WTC11 (cell line): Measurements from ENCODE around the gene MAP1S. TPM values are rescaled to one million over a fixed set of nuclear protein-coding genes. Genes with fewer than 3 reads are reported as not detected.

Experiments used
- ATAC-seq: fragments of 200-7000 bp; cut with Tn5 transposase; 2 replicates; pipeline ENCODE4 v1.10.0; 2021; ENCODE audit warnings: mild to moderate bottlenecking, moderate library complexity
- CTCF ChIA-PET: fragments of 300-600 bp; sonication (Branson Sonifier 250); formaldehyde crosslinking; loops from one replicate; lab custom pipeline; 2021; ENCODE audit warnings: antibody characterized with exemption; lab: Charles Lee
- POLR2A ChIA-PET: fragments of 350-600 bp; sonication (Branson Sonifier 250); formaldehyde crosslinking; loops from one replicate; lab custom pipeline; 2021; ENCODE audit warnings: antibody characterized with exemption; lab: Charles Lee
- DNase-seq: peaks from one replicate; pipeline ENCODE4 v3.0.0; 2021; ENCODE audit warnings: low spot score
- H3K27ac Mint-ChIP-seq: 2 replicates; pipeline ENCODE4 v1.8.0; 2021; ENCODE audit warnings: mixed read lengths
- H3K27me3 Mint-ChIP-seq: 2 replicates; pipeline ENCODE4 v1.8.0; 2021; ENCODE audit warnings: low read depth, mild to moderate bottlenecking, moderate library complexity, mixed read lengths
- H3K36me3 Mint-ChIP-seq: 2 replicates; pipeline ENCODE4 v1.8.0; 2021; ENCODE audit warnings: mixed read lengths
- H3K4me1 Mint-ChIP-seq: 2 replicates; pipeline ENCODE4 v1.8.0; 2022; ENCODE audit warnings: mixed read lengths
- H3K4me3 Mint-ChIP-seq: 2 replicates; pipeline ENCODE4 v1.8.0; 2021; ENCODE audit warnings: mild to moderate bottlenecking, moderate library complexity, mixed read lengths
- H3K9me3 Mint-ChIP-seq: 2 replicates; pipeline ENCODE4 v1.8.0; 2021; ENCODE audit warnings: mixed read lengths
- ATF1 ChIP-seq: sonication (generic); formaldehyde crosslinking; IDR thresholded peaks from 2 replicates; pipeline ENCODE4 v1.8.1; 2023; ENCODE audit warnings: mild to moderate bottlenecking, moderate library complexity, missing genetic modification reagents
- E2F1 ChIP-seq: sonication (generic); formaldehyde crosslinking; IDR thresholded peaks from 2 replicates; pipeline ENCODE4 v1.8.0; 2022; ENCODE audit warnings: mild to moderate bottlenecking, missing genetic modification reagents
- EMX1 ChIP-seq: fragments of 250-450 bp; sonication (Bioruptor Pico); IDR thresholded peaks from 2 replicates; pipeline ENCODE4 v1.8.0; 2021; ENCODE audit warnings: mild to moderate bottlenecking
- ETV6 ChIP-seq: sonication (generic); formaldehyde crosslinking; IDR thresholded peaks from 2 replicates; pipeline ENCODE4 v1.8.1; 2022; ENCODE audit warnings: mild to moderate bottlenecking, missing genetic modification reagents
- FOXP1 ChIP-seq: sonication (generic); formaldehyde crosslinking; IDR thresholded peaks from 2 replicates; pipeline ENCODE4 v1.8.0; 2022; ENCODE audit warnings: missing genetic modification reagents, mild to moderate bottlenecking, moderate library complexity, borderline replicate concordance
- IRF2 ChIP-seq: sonication (generic); formaldehyde crosslinking; IDR thresholded peaks from 2 replicates; pipeline ENCODE4 v1.8.0; 2022; ENCODE audit warnings: low read depth, missing genetic modification reagents, borderline replicate concordance
- MAX ChIP-seq: sonication (generic); formaldehyde crosslinking; IDR thresholded peaks from 2 replicates; pipeline ENCODE4 v1.8.0; 2022; ENCODE audit warnings: mild to moderate bottlenecking, missing genetic modification reagents
- TCF7 ChIP-seq: sonication (generic); formaldehyde crosslinking; IDR thresholded peaks from 2 replicates; pipeline ENCODE4 v1.8.0; 2022; ENCODE audit warnings: mild to moderate bottlenecking, low read depth, missing genetic modification reagents, moderate library complexity
- USF1 ChIP-seq: sonication (generic); formaldehyde crosslinking; IDR thresholded peaks from 2 replicates; pipeline ENCODE4 v1.8.0; 2022; ENCODE audit warnings: mild to moderate bottlenecking, missing genetic modification reagents
- ZNF121 ChIP-seq: sonication (generic); formaldehyde crosslinking; IDR thresholded peaks from 2 replicates; pipeline ENCODE4 v1.8.0; 2023; ENCODE audit warnings: missing genetic modification reagents
- ZNF232 ChIP-seq: sonication (generic); formaldehyde crosslinking; IDR thresholded peaks from 2 replicates; pipeline ENCODE4 v1.8.0; 2022; ENCODE audit warnings: mild to moderate bottlenecking, missing genetic modification reagents
- total RNA-seq: library from RNA; stranded (reverse); gene quantifications from 3 replicates; pipeline ENCODE4 v1.2.3, GENCODE V29; 2021
- TF ChIP-seq, protein P1 (sequence below): sonication (generic); formaldehyde crosslinking; IDR thresholded peaks from 2 replicates; pipeline ENCODE4 v1.8.0; 2022; ENCODE audit warnings: missing genetic modification reagents
- TF ChIP-seq, protein P2 (sequence below): sonication (generic); formaldehyde crosslinking; IDR thresholded peaks from 2 replicates; pipeline ENCODE4 v1.8.1; 2023; ENCODE audit warnings: mild to moderate bottlenecking, missing genetic modification reagents
- TF ChIP-seq, protein P3 (sequence below): fragments of 250-450 bp; sonication (Bioruptor Pico); IDR thresholded peaks from 2 replicates; pipeline ENCODE4 v2.1.2; 2022; ENCODE audit warnings: mild to moderate bottlenecking, moderate library complexity

Gene MAP1S
- total RNA-seq, 1 experiment from 2014 or later, result 120 TPM

GRCh38 chr19:17676295-17676694 lies 43.0 kb upstream of the MAP1S start:
- H3K9me3 Mint-ChIP-seq, result peaks cover 6% of the 10 kb centered on the region
- no peak for DNase-seq
- ATAC-seq, result no peak
- ChIA-PET POLR2A (interaction anchor here (0.5 kb wide), 1 partner anchor 20 kb away, joined by 6 read pairs; no protein-coding TSS in a partner anchor), CTCF (interaction anchor here (0.8 to 2.3 kb wide), 5 partner anchors 10 to 222 kb away, joined by 4 to 6 read pairs (median 4); no protein-coding TSS in a partner anchor)
- TF ChIP-seq E2F1 (CRISPR knock-in tag), result no peak
- TF ChIP-seq FOXP1, result no peak
- TF ChIP-seq, protein P1, sequence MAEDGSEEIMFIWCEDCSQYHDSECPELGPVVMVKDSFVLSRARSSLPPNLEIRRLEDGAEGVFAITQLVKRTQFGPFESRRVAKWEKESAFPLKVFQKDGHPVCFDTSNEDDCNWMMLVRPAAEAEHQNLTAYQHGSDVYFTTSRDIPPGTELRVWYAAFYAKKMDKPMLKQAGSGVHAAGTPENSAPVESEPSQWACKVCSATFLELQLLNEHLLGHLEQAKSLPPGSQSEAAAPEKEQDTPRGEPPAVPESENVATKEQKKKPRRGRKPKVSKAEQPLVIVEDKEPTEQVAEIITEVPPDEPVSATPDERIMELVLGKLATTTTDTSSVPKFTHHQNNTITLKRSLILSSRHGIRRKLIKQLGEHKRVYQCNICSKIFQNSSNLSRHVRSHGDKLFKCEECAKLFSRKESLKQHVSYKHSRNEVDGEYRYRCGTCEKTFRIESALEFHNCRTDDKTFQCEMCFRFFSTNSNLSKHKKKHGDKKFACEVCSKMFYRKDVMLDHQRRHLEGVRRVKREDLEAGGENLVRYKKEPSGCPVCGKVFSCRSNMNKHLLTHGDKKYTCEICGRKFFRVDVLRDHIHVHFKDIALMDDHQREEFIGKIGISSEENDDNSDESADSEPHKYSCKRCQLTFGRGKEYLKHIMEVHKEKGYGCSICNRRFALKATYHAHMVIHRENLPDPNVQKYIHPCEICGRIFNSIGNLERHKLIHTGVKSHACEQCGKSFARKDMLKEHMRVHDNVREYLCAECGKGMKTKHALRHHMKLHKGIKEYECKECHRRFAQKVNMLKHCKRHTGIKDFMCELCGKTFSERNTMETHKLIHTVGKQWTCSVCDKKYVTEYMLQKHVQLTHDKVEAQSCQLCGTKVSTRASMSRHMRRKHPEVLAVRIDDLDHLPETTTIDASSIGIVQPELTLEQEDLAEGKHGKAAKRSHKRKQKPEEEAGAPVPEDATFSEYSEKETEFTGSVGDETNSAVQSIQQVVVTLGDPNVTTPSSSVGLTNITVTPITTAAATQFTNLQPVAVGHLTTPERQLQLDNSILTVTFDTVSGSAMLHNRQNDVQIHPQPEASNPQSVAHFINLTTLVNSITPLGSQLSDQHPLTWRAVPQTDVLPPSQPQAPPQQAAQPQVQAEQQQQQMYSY (CRISPR knock-in tag), result no peak
- TF ChIP-seq, protein P2, sequence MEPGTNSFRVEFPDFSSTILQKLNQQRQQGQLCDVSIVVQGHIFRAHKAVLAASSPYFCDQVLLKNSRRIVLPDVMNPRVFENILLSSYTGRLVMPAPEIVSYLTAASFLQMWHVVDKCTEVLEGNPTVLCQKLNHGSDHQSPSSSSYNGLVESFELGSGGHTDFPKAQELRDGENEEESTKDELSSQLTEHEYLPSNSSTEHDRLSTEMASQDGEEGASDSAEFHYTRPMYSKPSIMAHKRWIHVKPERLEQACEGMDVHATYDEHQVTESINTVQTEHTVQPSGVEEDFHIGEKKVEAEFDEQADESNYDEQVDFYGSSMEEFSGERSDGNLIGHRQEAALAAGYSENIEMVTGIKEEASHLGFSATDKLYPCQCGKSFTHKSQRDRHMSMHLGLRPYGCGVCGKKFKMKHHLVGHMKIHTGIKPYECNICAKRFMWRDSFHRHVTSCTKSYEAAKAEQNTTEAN, result no peak
- TF ChIP-seq MAX (CRISPR knock-in tag), result no peak
- no peak for TF ChIP-seq ETV6 (CRISPR knock-in tag)
- no peak for TF ChIP-seq EMX1
- TF ChIP-seq ATF1, result no peak
- no peak for TF ChIP-seq USF1 (CRISPR knock-in tag)
- TF ChIP-seq ZNF232 (CRISPR knock-in tag), result no peak
- peak overlapping the region; percentile 1; the same call in 1 of the 2 replicates for H3K27ac Mint-ChIP-seq
- H3K4me3 Mint-ChIP-seq, result no peak overlapping the region
- peaks cover 32% of the 10 kb centered on the region for H3K4me1 Mint-ChIP-seq
- peaks cover 11% of the 10 kb centered on the region for H3K36me3 Mint-ChIP-seq
- H3K27me3 Mint-ChIP-seq, result no peaks in the 10 kb centered on the region

DNA sequence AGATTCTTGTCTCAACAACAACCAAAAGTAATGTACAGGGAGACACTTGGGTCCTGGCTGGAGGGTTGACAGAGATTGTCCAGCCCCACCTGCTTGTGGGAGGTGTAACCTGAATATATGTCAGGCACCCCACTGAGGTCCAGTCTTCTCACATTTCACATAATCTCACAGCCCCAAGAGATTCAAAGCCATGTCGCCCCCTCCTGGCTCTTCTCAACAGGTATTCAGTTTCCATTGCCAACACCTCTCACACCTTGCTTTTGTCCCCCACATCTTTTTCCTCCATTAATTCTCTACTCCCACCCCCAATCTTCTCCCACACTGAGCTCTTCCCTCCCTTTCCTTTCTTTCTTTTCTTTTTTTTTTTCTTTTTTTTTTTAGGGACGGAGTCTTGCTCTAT lies 42.3 kb upstream of the MAP1S start:
- CTCF ChIA-PET, result interaction anchor here (0.6 to 2.9 kb wide), 12 partner anchors 9 to 557 kb away, joined by 3 to 11 read pairs (median 4); no protein-coding TSS in a partner anchor
- Mint-ChIP-seq H3K36me3 (peaks cover 8% of the 10 kb centered on the region), H3K4me1 (peaks cover 34% of the 10 kb centered on the region), H3K9me3 (peaks cover 4% of the 10 kb centered on the region), H3K27ac (no peak overlapping the region), H3K4me3 (no peak overlapping the region), H3K27me3 (no peaks in the 10 kb centered on the region)
- TF ChIP-seq IRF2 (CRISPR knock-in tag), result no peak
- TF ChIP-seq TCF7, result no peak
- TF ChIP-seq, protein P3, sequence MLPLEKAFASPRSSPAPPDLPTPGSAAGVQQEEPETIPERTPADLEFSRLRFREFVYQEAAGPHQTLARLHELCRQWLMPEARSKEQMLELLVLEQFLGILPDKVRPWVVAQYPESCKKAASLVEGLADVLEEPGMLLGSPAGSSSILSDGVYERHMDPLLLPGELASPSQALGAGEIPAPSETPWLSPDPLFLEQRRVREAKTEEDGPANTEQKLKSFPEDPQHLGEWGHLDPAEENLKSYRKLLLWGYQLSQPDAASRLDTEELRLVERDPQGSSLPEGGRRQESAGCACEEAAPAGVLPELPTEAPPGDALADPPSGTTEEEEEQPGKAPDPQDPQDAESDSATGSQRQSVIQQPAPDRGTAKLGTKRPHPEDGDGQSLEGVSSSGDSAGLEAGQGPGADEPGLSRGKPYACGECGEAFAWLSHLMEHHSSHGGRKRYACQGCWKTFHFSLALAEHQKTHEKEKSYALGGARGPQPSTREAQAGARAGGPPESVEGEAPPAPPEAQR (CRISPR knock-in tag), result no peak
- POLR2A ChIA-PET, result no interaction called here
- DNase-seq (peak; percentile 45), ATAC-seq (no peak)

- ATAC-seq (no peak), DNase-seq (no peak)
- Mint-ChIP-seq H3K27ac (peak overlapping the region; percentile 31; the same call in 1 of the 2 replicates), H3K27me3 (no peaks in the 10 kb centered on the region), H3K9me3 (no peaks in the 10 kb centered on the region), H3K4me1 (peaks cover 38% of the 10 kb centered on the region), H3K4me3 (peak overlapping the region; percentile 4; the same call in 1 of the 2 replicates), H3K36me3 (no peaks in the 10 kb centered on the region; the same call in 1 of the 2 replicates)
- POLR2A ChIA-PET, result interaction anchor here (0.5 kb wide), 1 partner anchor 256 kb away, joined by 4 read pairs; no protein-coding TSS in a partner anchor
- TF ChIP-seq, protein P1 (CRISPR knock-in tag), result no peak
- TF ChIP-seq ZNF121 (CRISPR knock-in tag), result peak; percentile 93
- CTCF ChIA-PET, result interaction anchor here (0.6 to 2.9 kb wide), 6 partner anchors 10 to 88 kb away, joined by 3 to 11 read pairs (median 4); partner anchors contain the start of gene MAP1S
These were observed 40.4 kb upstream of the MAP1S start for GRCh38 chr19:17678836-17679235.
